Activated T-cell treated with anti-CD3 and anti-CD28 coated beads, Interleukin-2, amount 50 U/mL, for 4 hours (primary cell): Measurements from ENCODE around the gene GCLC. TPM values are rescaled to one million over a fixed set of nuclear protein-coding genes. Genes with fewer than 3 reads are reported as not detected.
"Not testable (repeated sequence)": the region's sequence is repeated elsewhere in the genome, so short reads cannot be mapped to it uniquely, and the experiment has no call there.

Source experiments
- ATAC-seq, 2 donors: fragments of 200-7000 bp; cut with Tn5 transposase; one replicate each; pipeline ENCODE4 v1.10.0; 2021
- DNase-seq: peaks from one replicate; pipeline ENCODE4 v3.0.0-alpha.2; 2020
- H3K27me3 Mint-ChIP-seq: one replicate; pipeline ENCODE4 v1.8.0; 2021; ENCODE audit warnings: low read depth, mixed read lengths
- H3K36me3 Mint-ChIP-seq: one replicate; pipeline ENCODE4 v1.8.0; 2022; ENCODE audit warnings: mixed read lengths; ENCODE audit not compliant: insufficient read depth
- H3K4me1 Mint-ChIP-seq: one replicate; pipeline ENCODE4 v1.8.0; 2021; ENCODE audit warnings: low read depth, mixed read lengths
- H3K4me3 Mint-ChIP-seq: one replicate; pipeline ENCODE4 v1.8.0; 2021; ENCODE audit warnings: mild to moderate bottlenecking, moderate library complexity, mixed read lengths
- H3K9me3 Mint-ChIP-seq: one replicate; pipeline ENCODE4 v1.8.0; 2021; ENCODE audit warnings: mixed read lengths
- total RNA-seq, 3 donors: library from RNA; stranded (reverse); gene quantifications; one replicate each; pipeline ENCODE4 v1.2.1, GENCODE V29; 2021

The GCLC gene
- total RNA-seq, 3 donors from 2014 or later, result 31.8 to 36.8 (median 32.2) TPM

- H3K4me3 Mint-ChIP-seq, DNase-seq, H3K36me3 Mint-ChIP-seq, ATAC-seq, H3K9me3 Mint-ChIP-seq, H3K27me3 Mint-ChIP-seq: not testable (repeated sequence)
- H3K4me1 Mint-ChIP-seq, result peaks cover 14% of the 10 kb centered on the region
Observed at GRCh38 chr6:53480774-53481173, 64.1 kb downstream of the GCLC start.

DNA sequence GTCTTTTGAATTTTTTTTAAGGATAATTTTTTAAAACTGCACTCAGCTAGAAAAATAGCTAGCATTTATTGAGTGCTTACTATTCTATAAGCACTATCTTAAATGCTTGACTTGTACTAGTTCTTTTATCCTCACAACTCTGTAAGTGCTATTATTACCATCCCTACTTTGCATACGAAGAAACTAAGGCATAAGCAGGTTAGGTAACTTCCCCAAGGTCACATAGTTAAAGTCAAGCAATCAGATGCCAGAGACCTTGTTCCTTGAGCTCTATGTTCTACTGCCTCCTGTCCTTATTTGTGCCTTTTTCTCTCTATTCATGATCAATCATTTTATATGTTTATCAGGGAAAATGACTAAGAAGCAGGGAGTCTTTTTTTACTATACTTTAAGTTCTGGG, 65.0 kb downstream of the GCLC start:
- ATAC-seq (no peak), DNase-seq (no peak)
- H3K4me1 Mint-ChIP-seq, result peaks cover 14% of the 10 kb centered on the region
- H3K4me3 Mint-ChIP-seq, result no peak overlapping the region
- no peaks in the 10 kb centered on the region for H3K36me3 Mint-ChIP-seq
- H3K9me3 Mint-ChIP-seq, result no peaks in the 10 kb centered on the region
- H3K27me3 Mint-ChIP-seq, result peaks cover 3% of the 10 kb centered on the region

DNA sequence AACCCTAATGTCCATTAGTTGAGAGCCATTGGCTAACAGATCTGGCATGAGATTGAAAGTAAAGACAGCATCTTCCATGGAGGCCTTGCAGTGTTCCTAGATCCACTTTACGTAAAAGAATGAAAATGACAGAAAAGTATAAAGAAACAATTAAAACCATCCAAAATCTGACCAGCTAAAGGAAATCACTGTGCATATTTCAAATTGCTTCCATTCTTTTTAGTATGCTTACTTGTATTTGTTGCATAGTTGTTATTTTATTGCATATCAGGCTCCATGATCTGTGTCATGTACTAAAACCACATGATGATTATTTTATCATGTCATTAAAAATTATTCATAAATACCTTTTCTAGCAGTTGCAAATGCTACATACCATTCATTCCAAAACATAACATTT, 67.9 kb downstream of the GCLC start:
- H3K27me3 Mint-ChIP-seq, result no peaks in the 10 kb centered on the region
- H3K36me3 Mint-ChIP-seq, result no peaks in the 10 kb centered on the region
- peaks cover 11% of the 10 kb centered on the region for H3K4me1 Mint-ChIP-seq
- ATAC-seq (no peak), DNase-seq (no peak)
- H3K9me3 Mint-ChIP-seq, result no peaks in the 10 kb centered on the region
- H3K4me3 Mint-ChIP-seq, result no peak overlapping the region

GRCh38 chr6:53474010-53474409, 70.9 kb downstream of the GCLC start:
- Mint-ChIP-seq H3K27me3 (no peaks in the 10 kb centered on the region), H3K36me3 (no peaks in the 10 kb centered on the region), H3K9me3 (no peaks in the 10 kb centered on the region), H3K4me3 (no peak overlapping the region), H3K4me1 (peaks cover 3% of the 10 kb centered on the region)
- no peak for ATAC-seq
- no peak for DNase-seq

DNA sequence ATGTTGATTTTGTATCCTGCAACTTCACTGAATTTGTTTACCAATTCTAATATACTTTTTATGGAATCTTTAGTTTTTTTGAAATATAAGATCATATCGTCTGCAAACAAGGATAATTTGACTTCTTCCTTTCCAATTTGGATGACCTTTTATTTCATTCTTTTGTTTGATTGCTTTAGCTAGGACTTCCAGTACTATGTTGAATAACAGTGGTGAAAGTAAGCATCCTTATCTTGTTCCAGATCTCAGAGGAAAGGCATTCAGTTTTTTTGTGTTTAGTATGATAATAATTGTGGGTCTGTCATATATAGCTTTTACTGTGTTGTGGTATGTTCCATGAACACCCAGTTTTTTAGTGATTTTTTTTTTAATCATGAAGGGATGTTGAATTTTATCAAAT, 75.7 kb downstream of the GCLC start:
- DNase-seq (no peak), ATAC-seq (no peak)
- Mint-ChIP-seq H3K27me3 (no peaks in the 10 kb centered on the region), H3K4me3 (no peak overlapping the region), H3K36me3 (no peaks in the 10 kb centered on the region), H3K9me3 (no peaks in the 10 kb centered on the region), H3K4me1 (peaks cover 3% of the 10 kb centered on the region)

- peaks cover 3% of the 10 kb centered on the region for H3K4me1 Mint-ChIP-seq
- no peaks in the 10 kb centered on the region for H3K36me3 Mint-ChIP-seq
- H3K9me3 Mint-ChIP-seq, result no peaks in the 10 kb centered on the region
- H3K4me3 Mint-ChIP-seq, result no peak overlapping the region
- no peak for ATAC-seq
- DNase-seq, result no peak
- H3K27me3 Mint-ChIP-seq, result no peaks in the 10 kb centered on the region
Observed at GRCh38 chr6:53466257-53466656, 78.6 kb downstream of the GCLC start.

DNA sequence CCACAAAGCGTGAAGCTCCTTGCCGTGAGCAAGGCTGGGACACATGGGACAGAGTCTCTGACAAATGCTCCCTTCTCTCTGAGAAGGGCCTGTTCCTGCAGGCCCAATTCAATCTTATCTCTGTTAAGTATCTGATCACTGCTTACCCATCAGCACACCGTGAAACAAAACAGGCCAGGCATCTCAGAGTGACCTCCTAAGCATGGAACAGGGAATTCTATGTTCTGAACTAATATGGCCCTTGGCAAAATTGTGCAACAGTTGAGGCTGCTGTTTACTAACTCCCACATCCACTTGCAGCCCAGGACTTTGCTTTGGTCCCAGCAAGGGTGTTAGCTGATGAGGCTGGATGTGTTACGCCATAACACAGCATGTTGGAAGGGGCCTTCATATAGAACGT, 79.2 kb downstream of the GCLC start:
- H3K27me3 Mint-ChIP-seq, result no peaks in the 10 kb centered on the region
- no peak for DNase-seq
- ATAC-seq, result no peak
- no peaks in the 10 kb centered on the region for H3K36me3 Mint-ChIP-seq
- H3K4me1 Mint-ChIP-seq, result peaks cover 3% of the 10 kb centered on the region
- H3K4me3 Mint-ChIP-seq, result no peak overlapping the region
- no peaks in the 10 kb centered on the region for H3K9me3 Mint-ChIP-seq

- DNase-seq (no peak), ATAC-seq (no peak)
- no peaks in the 10 kb centered on the region for H3K9me3 Mint-ChIP-seq
- H3K36me3 Mint-ChIP-seq, result no peaks in the 10 kb centered on the region
- no peak overlapping the region for H3K4me3 Mint-ChIP-seq
- H3K4me1 Mint-ChIP-seq, result peaks cover 3% of the 10 kb centered on the region
- H3K27me3 Mint-ChIP-seq, result no peaks in the 10 kb centered on the region
Observed at GRCh38 chr6:53464927-53465460, 79.9 kb downstream of the GCLC start.

DNA sequence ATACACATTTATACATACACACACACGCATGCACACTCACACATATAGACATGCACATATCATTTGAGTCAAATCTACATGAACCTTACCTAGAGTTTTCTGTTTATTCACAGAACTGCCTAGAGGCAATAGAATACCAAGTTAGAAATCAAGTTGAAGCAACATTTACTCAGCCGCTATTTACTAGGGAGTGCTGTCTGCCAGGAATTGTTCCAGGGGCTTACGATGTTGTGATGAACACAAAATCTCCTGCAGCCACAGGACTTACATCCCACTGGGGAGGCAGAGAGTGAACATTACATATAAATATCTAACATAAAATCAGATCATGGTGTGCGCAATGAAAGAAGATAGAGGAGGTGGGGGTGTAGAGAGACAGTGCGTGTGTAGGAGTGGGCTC, 80.4 kb downstream of the GCLC start:
- H3K4me1 Mint-ChIP-seq, result peaks cover 2% of the 10 kb centered on the region
- no peaks in the 10 kb centered on the region for H3K36me3 Mint-ChIP-seq
- no peaks in the 10 kb centered on the region for H3K27me3 Mint-ChIP-seq
- ATAC-seq, result no peak
- DNase-seq, result no peak
- H3K9me3 Mint-ChIP-seq, result no peaks in the 10 kb centered on the region
- H3K4me3 Mint-ChIP-seq, result no peak overlapping the region

DNA sequence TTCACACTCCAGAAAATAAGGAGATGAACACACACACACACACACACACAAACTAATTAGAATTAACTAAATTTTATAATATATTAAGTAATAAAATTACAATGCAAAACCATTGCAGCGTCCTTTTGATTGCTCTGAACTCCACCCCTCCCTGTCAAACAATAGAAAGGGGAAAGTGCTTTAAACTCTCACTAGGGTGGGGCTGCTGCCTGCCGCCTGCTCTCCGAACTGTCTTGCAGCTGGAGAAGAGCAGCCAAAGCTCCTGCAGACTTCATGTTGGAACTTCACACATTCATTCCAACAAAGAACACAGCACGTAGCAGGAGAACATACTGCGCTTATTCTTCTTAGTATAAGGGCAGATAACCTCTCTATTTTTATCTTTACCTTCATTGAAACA, 83.2 kb downstream of the GCLC start:
- H3K9me3 Mint-ChIP-seq, result no peaks in the 10 kb centered on the region
- H3K4me3 Mint-ChIP-seq, result no peak overlapping the region
- H3K36me3 Mint-ChIP-seq, result no peaks in the 10 kb centered on the region
- no peaks in the 10 kb centered on the region for H3K27me3 Mint-ChIP-seq
- ATAC-seq (no peak), DNase-seq (no peak)
- H3K4me1 Mint-ChIP-seq, result no peaks in the 10 kb centered on the region

DNA sequence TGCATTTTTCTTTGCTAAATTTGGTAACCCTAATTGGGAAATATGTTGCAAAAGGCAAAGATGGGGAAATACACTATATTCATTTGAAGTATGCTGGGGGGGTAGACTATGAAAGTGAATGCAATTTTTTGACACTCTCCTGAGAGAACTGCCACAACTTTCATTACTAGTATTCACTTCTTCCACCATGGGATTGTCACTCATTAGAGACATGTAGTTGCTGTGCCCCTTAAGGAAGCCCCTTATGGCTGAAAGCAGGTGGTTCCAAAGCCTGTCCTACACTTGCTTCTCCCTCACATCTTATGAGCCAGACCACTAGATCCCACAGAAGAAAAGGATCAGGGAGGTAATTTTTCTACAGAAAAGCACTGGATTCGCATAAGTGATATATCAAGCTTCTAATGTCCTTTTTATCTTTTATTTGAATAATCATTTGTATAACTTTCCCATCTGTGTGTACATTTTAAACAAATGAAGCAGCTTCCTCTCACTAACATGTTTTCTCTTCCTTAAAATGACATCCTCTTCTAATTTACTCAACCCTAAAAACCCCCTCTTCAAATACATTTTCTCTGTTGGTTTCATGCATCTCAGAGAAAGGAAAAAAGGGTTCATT, 83.8 kb downstream of the GCLC start:
- ATAC-seq, result peak; percentile 43 to 60
- H3K4me1 Mint-ChIP-seq, result no peaks in the 10 kb centered on the region

DNA sequence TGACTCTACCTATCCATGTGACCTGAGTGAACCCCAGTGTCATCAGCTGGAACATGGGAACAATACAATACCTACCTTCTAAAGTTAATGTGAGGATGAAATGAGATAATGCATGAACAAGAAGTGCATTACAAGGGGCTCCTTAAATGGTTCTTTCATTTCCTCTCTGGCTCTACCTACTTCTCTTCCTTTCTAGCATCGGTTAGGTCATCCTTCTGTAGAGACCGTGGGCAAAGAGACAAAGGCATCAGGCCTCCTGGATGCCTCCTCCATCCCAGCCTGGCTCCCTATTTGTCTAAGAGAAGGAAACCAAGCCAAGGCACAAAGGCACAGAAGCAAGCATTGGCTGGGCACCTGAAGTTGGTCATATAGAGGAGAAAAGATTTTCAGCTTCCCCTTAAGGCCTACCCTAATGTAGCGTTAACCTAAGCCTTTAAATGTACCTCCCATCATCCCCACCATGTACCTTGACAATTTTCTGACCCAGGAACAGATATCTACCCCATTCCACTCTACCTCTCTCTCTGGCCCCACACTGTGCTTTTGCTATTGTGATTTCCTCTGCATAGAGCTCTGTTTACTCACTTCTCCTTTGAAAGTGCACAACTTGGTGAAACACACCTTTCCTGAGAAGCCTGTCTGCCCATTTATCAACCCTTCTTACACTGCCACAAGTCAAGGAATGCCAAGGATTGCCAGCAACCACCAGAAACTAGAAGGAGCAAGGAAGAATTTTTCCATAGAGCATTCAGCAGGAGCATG, 86.6 kb downstream of the GCLC start:
- Mint-ChIP-seq H3K9me3 (peaks cover 12% of the 10 kb centered on the region), H3K4me1 (no peaks in the 10 kb centered on the region), H3K4me3 (no peak overlapping the region), H3K36me3 (peaks cover 2% of the 10 kb centered on the region), H3K27me3 (peaks cover 2% of the 10 kb centered on the region)
- ATAC-seq (no peak), DNase-seq (no peak)

More for the DNA sequence above, 83.8 kb downstream of the GCLC start:
- DNase-seq, result no peak
- Mint-ChIP-seq H3K9me3 (no peaks in the 10 kb centered on the region), H3K27me3 (peaks cover 2% of the 10 kb centered on the region), H3K4me3 (no peak overlapping the region), H3K36me3 (peaks cover 2% of the 10 kb centered on the region)

DNA sequence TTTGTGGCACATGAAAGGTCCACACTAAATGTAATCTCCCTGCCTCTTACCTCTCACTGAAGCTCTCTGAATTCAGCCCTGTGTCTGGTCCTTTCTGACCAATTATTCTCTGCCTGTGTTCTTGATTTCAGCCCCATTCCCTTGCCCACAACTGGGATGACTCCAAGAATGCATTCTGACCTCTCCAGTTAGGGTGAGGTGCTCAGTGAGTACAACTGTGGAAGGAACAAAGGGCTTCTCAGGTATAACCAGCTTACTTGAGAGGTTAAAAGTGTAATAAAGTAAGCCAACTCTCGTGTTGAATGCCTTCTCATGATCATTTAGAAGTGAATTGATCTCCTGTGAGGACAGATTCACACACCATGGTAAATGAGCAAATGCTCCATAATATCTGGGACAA, 88.1 kb downstream of the GCLC start:
- DNase-seq, result no peak
- peaks cover 2% of the 10 kb centered on the region for H3K36me3 Mint-ChIP-seq
- H3K4me3 Mint-ChIP-seq, result no peak overlapping the region
- H3K27me3 Mint-ChIP-seq, result peaks cover 2% of the 10 kb centered on the region
- H3K4me1 Mint-ChIP-seq, result no peaks in the 10 kb centered on the region
- no peak for ATAC-seq
- peaks cover 12% of the 10 kb centered on the region for H3K9me3 Mint-ChIP-seq

GRCh38 chr6:53455678-53456077, 89.2 kb downstream of the GCLC start:
- ATAC-seq (no peak), DNase-seq (no peak)
- Mint-ChIP-seq H3K4me1 (no peaks in the 10 kb centered on the region), H3K4me3 (no peak overlapping the region), H3K36me3 (peaks cover 2% of the 10 kb centered on the region), H3K9me3 (peaks cover 12% of the 10 kb centered on the region), H3K27me3 (peaks cover 2% of the 10 kb centered on the region)

- Mint-ChIP-seq H3K27me3 (no peaks in the 10 kb centered on the region), H3K4me1 (no peaks in the 10 kb centered on the region), H3K36me3 (no peaks in the 10 kb centered on the region), H3K4me3 (no peak overlapping the region), H3K9me3 (peaks cover 12% of the 10 kb centered on the region)
- DNase-seq, result no peak
- no peak for ATAC-seq
Observed at GRCh38 chr6:53451165-53451564, 93.7 kb downstream of the GCLC start.
